ENCODE measurements around the gene LDLRAP1.

LDLRAP1 gene

GRCh38 chr1:25562101-25562927 lies 18.9 kb downstream of the LDLRAP1 start:
- Histone ChIP-seq H3K27me3 (no peaks in the 10 kb centered on the region), H3K9me3 (no peaks in the 10 kb centered on the region), H3K36me3 (no peaks in the 10 kb centered on the region), H3K4me3 (ENCODE audit: low read depth, low read length) (no peak overlapping the region), H3K4me1 (no peaks in the 10 kb centered on the region)
- no peak for TF ChIP-seq CTCF (IDR thresholded peaks at IDR 0.05; ENCODE audit: low read depth, low read length)
- no peak for DNase-seq

- Histone ChIP-seq H3K9me3 (no peaks in the 10 kb centered on the region), H3K4me3 (ENCODE audit: low read depth, low read length) (no peak overlapping the region), H3K36me3 (no peaks in the 10 kb centered on the region), H3K27me3 (no peaks in the 10 kb centered on the region), H3K4me1 (no peaks in the 10 kb centered on the region)
- DNase-seq = no peak
- no peak for TF ChIP-seq CTCF (IDR thresholded peaks at IDR 0.05; ENCODE audit: low read depth, low read length)
Observed at GRCh38 chr1:25562928-25563283, 19.5 kb downstream of the LDLRAP1 start.

- Histone ChIP-seq H3K9me3 (no peaks in the 10 kb centered on the region), H3K4me1 (no peaks in the 10 kb centered on the region), H3K27me3 (no peaks in the 10 kb centered on the region), H3K36me3 (no peaks in the 10 kb centered on the region), H3K4me3 (ENCODE audit: low read depth, low read length) (no peak overlapping the region)
- DNase-seq = no peak
- no peak for TF ChIP-seq CTCF (IDR thresholded peaks at IDR 0.05; ENCODE audit: low read depth, low read length)
Observed at GRCh38 chr1:25563330-25564215, 20.2 kb downstream of the LDLRAP1 start.

- Histone ChIP-seq H3K4me3 (ENCODE audit: low read depth, low read length) (no peak overlapping the region), H3K36me3 (no peaks in the 10 kb centered on the region), H3K27me3 (no peaks in the 10 kb centered on the region), H3K4me1 (no peaks in the 10 kb centered on the region), H3K9me3 (no peaks in the 10 kb centered on the region)
- no peak for TF ChIP-seq CTCF (IDR thresholded peaks at IDR 0.05; ENCODE audit: low read depth, low read length)
- DNase-seq = no peak
Observed at GRCh38 chr1:25564777-25565574, 21.6 kb downstream of the LDLRAP1 start.

GRCh38 chr1:25565626-25566025 lies 22.2 kb downstream of the LDLRAP1 start:
- H3K27me3 ChIP-seq = no peaks in the 10 kb centered on the region
- H3K36me3 ChIP-seq = no peaks in the 10 kb centered on the region
- H3K4me3 ChIP-seq (ENCODE audit: low read depth, low read length) = no peak overlapping the region
- DNase-seq = no peak
- H3K4me1 ChIP-seq = no peaks in the 10 kb centered on the region
- no peaks in the 10 kb centered on the region for H3K9me3 ChIP-seq
- no peak for TF ChIP-seq CTCF (IDR thresholded peaks at IDR 0.05; ENCODE audit: low read depth, low read length)
